ENCODE measurements around the gene ACHE.

DNA sequence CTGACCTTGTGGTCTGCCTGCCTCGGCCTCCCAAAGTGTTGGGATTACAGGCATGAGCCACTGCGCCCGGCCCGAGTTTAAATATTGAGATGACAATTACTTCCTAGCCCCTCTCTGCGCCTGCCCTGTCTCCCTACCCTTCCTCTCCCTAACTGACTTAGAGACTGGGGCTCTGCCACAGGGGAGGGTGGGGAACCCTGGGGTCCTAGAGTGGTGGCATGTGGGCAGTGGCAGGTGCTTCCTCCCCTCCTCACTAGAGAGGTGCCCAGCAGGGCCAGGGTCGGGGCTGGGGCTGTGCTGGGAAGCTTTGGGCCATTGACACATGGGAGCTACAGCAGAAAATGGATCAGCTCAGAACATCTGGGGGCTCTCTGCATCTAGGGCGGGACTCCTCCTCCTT, 7.0 kb upstream of the ACHE start:
- no peak for TF ChIP-seq CTCF (IDR thresholded peaks at IDR 0.05)
- TF ChIP-seq POLR2A (IDR thresholded peaks at IDR 0.05) = no peak

Measured in testis (tissue), 2 donors.